HUES48 (cell line): ENCODE data around the gene ATXN1.

ENCODE experiments used
- H3K27ac ChIP-seq: one replicate; pipeline ENCODE4 v1.7.0; 2013; ENCODE audit warnings: low read depth, low read length, inconsistent platforms
- H3K27me3 ChIP-seq: 2 replicates; pipeline ENCODE4 v1.6.1; 2013; ENCODE audit warnings: mild to moderate bottlenecking, low read length; ENCODE audit not compliant: control insufficient read depth, insufficient read depth
- H3K36me3 ChIP-seq: 2 replicates; pipeline ENCODE4 v1.6.1; 2013; ENCODE audit warnings: low read length; ENCODE audit not compliant: control insufficient read depth, insufficient read depth
- H3K4me1 ChIP-seq: 2 replicates; pipeline ENCODE4 v1.6.1; 2013; ENCODE audit warnings: mild to moderate bottlenecking, low read length; ENCODE audit not compliant: control insufficient read depth, insufficient read depth
- H3K4me3 ChIP-seq: 2 replicates; pipeline ENCODE4 v1.5.1; 2013; ENCODE audit warnings: mild to moderate bottlenecking, low read depth, low read length
- H3K9ac ChIP-seq: 2 replicates; pipeline ENCODE4 v1.6.1; 2013; ENCODE audit warnings: mild to moderate bottlenecking, low read depth, low read length, moderate library complexity
- H3K9me3 ChIP-seq: 2 replicates; pipeline ENCODE4 v1.6.1; 2013; ENCODE audit warnings: low read length; ENCODE audit not compliant: control insufficient read depth, insufficient read depth

The ATXN1 gene

DNA sequence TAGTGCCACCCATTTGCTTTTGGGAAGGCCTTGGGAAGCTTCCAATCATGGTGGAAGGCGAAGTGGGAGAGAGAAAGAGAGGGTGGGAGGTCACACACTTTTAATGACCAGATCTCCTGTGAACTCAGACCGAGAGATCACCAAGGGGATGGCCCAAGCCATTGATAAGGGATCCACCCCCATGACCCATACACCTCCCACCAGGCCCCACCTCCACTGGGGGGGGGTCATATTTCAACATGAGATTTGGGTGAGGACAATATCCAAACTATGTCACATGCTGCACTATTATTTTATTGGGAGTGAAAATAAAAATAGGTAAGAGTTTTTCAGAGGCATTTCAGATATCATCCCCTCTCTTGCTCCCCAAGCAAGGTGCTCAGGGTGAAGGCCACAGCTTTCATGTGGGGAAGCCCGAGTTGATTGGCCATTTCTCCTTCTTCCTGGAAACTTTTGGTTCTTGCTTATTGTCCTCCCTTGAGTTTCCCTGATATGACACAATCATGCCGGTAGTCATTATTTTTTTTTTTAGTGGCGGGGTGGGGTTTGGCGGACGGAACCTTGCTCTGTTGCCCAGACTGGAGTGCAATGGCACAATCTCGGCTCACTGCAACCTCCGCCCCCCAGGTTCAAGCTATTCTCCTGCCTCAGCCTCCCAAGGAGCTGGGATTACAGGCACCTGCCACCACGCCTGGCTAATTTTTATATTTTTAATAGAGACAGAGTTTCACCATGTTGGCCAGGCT, 507.7 kb downstream of the ATXN1 start:
- H3K27me3 ChIP-seq: no peaks in the 10 kb centered on the region
- H3K27ac ChIP-seq: no peak overlapping the region
- no peaks in the 10 kb centered on the region for H3K9me3 ChIP-seq
- H3K4me1 ChIP-seq: peaks cover 12% of the 10 kb centered on the region
- no peaks in the 10 kb centered on the region for H3K36me3 ChIP-seq
- H3K4me3 ChIP-seq: no peak overlapping the region
- H3K9ac ChIP-seq: no peak overlapping the region

DNA sequence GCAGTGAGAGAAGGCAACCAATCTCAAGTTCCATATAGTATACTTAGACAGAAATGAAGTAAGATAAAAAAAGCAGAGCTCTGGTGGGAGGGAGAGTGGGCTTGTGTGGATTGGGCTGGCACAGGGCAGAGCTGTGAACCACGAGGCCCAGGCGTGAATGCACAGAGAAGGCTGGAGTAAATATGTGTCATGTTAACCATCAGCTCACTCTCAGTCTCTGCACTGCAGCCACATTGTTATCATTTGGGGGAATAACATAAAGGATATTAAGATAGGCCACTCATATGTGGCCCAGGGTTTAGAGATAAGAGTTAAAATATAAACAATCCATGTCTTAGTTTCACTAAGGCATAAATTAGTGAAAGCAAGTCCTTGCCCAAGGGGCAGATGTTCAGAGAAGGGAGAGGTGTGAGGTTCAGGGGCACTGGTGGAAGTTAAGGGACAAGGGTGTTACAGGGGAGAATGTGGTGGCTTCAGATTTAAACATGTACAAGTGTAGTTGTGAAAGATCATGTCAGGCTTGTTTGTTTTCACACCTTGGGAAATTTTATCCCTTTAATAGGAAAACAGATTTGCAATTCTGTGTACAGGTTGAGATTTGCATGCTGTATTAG, 508.5 kb downstream of the ATXN1 start:
- Histone ChIP-seq H3K9ac (no peak overlapping the region), H3K27me3 (no peaks in the 10 kb centered on the region)

DNA sequence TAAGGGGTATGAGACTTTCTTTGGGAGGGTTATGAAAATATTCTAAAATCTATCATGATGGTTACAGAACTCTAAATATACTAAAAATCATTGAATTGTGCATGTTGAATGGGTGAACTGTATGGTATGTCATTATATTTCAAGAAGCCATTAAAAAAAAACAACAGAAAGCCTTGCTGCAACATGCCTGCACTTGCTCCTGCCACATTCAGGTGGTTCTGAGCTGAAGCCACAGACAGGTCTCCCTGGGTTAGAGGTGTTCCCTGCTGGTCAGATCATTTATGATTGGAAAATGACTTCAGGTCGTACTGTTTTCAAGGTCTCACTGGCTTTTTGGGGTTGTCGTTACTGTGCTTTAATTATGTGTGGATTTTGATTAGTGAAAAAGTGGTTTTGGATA, 509.6 kb downstream of the ATXN1 start:
- Histone ChIP-seq H3K4me3 (no peak overlapping the region), H3K9me3 (no peaks in the 10 kb centered on the region), H3K27me3 (no peaks in the 10 kb centered on the region), H3K4me1 (peaks cover 6% of the 10 kb centered on the region; the same call in 1 of the 2 replicates), H3K27ac (no peak overlapping the region), H3K9ac (no peak overlapping the region), H3K36me3 (no peaks in the 10 kb centered on the region)

More for the DNA sequence above, 508.5 kb downstream of the ATXN1 start:
- no peak overlapping the region for H3K4me3 ChIP-seq
- peaks cover 6% of the 10 kb centered on the region; the same call in 1 of the 2 replicates for H3K4me1 ChIP-seq
- no peaks in the 10 kb centered on the region for H3K36me3 ChIP-seq
- no peaks in the 10 kb centered on the region for H3K9me3 ChIP-seq
- no peak overlapping the region for H3K27ac ChIP-seq

DNA sequence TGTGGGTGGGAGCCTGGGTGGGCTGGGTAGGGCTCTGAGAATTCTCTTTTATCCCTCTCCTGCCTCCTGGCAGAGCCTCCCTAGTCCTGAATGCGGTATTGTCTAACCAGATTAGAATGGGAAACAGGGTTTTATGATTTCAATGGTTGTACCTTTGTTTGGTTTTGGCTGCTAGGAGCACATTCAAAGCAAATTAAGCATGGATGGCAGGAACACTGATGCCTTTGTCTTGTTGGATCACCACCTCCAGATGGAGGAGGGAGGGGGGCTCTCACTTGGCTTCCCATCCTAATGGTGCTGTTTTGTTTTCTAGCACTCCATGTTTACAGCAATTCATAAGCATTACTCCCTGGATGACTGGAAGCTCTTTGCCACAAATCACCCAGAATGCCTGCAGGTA, 511.3 kb downstream of the ATXN1 start:
- Histone ChIP-seq H3K4me1 (peaks cover 10% of the 10 kb centered on the region), H3K4me3 (no peak overlapping the region), H3K27ac (peak overlapping the region; percentile 63), H3K36me3 (no peaks in the 10 kb centered on the region), H3K9ac (no peak overlapping the region), H3K27me3 (no peaks in the 10 kb centered on the region), H3K9me3 (no peaks in the 10 kb centered on the region)
